Lower lobe of right lung (tissue), 2 donors: ENCODE results near the gene CRABP2. TPM values are rescaled to one million over a fixed set of nuclear protein-coding genes. Genes with fewer than 3 reads are reported as not detected.

Experiments used
- ATAC-seq, 2 donors: fragments of 200-7000 bp; cut with Tn5 transposase; one replicate each; pipeline ENCODE4 v1.9.1; 2020 to 2022; ENCODE audit warnings: mild to moderate bottlenecking in 2 of 2, moderate library complexity in 2 of 2
- DNase-seq: peaks from one replicate; pipeline ENCODE4 v3.0.0-alpha.2; 2020
- H3K27ac ChIP-seq: fragments of 200-600 bp; one replicate; pipeline ENCODE4 v1.8.0; 2022
- H3K27me3 ChIP-seq: fragments of 200-600 bp; one replicate; pipeline ENCODE4 v1.8.0; 2022; ENCODE audit warnings: low read depth
- H3K36me3 ChIP-seq: fragments of 200-600 bp; one replicate; pipeline ENCODE4 v1.8.0; 2022; ENCODE audit warnings: mild to moderate bottlenecking
- H3K4me1 ChIP-seq: fragments of 200-600 bp; one replicate; pipeline ENCODE4 v1.8.0; 2022
- H3K4me3 ChIP-seq: fragments of 200-600 bp; one replicate; pipeline ENCODE4 v1.8.0; 2022; ENCODE audit warnings: mild to moderate bottlenecking
- H3K9me3 ChIP-seq: fragments of 200-600 bp; one replicate; pipeline ENCODE4 v1.8.0; 2022
- intact Hi-C: fragments of 100-400 bp; cut with DNase I; formaldehyde crosslinking; loops from one replicate; pipeline ENCODE4 v1.11.0; 2022
- total RNA-seq: library from RNA; stranded (reverse); fragmentation: NEBNext Ultra II Directional; extraction: Animal tissue kit (Norgen Biotek cat#: 25700); gene quantifications from one replicate; pipeline ENCODE4 v1.2.1, GENCODE V29; 2021
- TF ChIP-seq, protein P1 (sequence below): fragments of 200-600 bp; IDR thresholded peaks from one replicate; pipeline ENCODE4 v1.8.0; 2022; ENCODE audit warnings: antibody characterized with exemption, mild to moderate bottlenecking
- donor health status: DM: no; HTN: yes; CAD: no; lungs with severe emphysema.

Gene CRABP2
- total RNA-seq, 1 donor from 2014 or later: 2.1 TPM

DNA sequence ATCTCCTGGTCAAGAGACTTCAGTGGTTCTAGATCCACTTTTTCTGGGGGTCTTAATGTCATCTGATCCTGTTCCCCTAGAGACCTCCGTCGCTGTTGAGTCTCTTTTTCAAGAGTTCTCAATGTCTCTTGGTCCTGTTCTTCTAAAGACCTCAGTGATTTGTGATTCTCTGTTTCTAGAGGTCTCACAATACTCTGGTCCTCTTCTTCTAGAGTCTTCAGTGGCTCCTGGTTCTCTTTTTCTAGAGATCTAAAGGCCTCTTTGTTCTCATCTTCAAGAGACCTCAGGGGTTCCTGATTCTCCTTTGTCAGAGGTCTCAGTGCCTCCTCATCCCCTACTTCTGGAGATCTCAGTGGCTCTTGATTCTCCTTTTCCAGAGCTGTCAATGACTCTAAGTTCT lies 33.6 kb downstream of the CRABP2 start:
- TF ChIP-seq, protein P1, sequence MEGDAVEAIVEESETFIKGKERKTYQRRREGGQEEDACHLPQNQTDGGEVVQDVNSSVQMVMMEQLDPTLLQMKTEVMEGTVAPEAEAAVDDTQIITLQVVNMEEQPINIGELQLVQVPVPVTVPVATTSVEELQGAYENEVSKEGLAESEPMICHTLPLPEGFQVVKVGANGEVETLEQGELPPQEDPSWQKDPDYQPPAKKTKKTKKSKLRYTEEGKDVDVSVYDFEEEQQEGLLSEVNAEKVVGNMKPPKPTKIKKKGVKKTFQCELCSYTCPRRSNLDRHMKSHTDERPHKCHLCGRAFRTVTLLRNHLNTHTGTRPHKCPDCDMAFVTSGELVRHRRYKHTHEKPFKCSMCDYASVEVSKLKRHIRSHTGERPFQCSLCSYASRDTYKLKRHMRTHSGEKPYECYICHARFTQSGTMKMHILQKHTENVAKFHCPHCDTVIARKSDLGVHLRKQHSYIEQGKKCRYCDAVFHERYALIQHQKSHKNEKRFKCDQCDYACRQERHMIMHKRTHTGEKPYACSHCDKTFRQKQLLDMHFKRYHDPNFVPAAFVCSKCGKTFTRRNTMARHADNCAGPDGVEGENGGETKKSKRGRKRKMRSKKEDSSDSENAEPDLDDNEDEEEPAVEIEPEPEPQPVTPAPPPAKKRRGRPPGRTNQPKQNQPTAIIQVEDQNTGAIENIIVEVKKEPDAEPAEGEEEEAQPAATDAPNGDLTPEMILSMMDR: no peak
- no peak overlapping the region for H3K4me3 ChIP-seq
- H3K27me3 ChIP-seq: peaks cover 17% of the 10 kb centered on the region
- peaks cover 4% of the 10 kb centered on the region for H3K36me3 ChIP-seq
- ATAC-seq (no peak), DNase-seq (no peak)
- no peaks in the 10 kb centered on the region for H3K9me3 ChIP-seq
- peaks cover 45% of the 10 kb centered on the region for H3K4me1 ChIP-seq
- intact Hi-C loops: no loop called here
- H3K27ac ChIP-seq: no peak overlapping the region

DNA sequence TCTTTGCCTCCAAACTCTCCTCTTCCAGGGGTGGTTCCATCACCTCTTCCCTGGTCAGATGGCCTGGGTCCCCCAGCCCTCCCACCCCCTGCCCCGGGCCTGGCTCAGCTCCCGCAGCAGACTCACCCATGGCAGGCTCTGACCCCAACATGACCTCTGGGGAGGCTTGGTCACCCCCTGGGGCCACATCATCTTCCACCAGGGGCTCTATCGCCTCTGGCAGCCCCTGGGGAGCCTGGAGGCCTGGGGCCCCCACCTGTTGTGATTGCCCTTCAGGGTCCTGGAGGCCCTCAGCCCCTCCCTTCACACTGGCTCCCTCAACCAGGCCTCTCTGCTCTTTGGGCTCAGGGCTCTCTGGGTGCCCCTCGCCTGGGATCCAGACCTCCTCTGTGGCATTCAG lies 34.6 kb downstream of the CRABP2 start:
- Histone ChIP-seq H3K9me3 (no peaks in the 10 kb centered on the region), H3K36me3 (peaks cover 4% of the 10 kb centered on the region), H3K4me1 (peaks cover 54% of the 10 kb centered on the region), H3K27ac (peak overlapping the region; percentile 72), H3K4me3 (no peak overlapping the region), H3K27me3 (peaks cover 7% of the 10 kb centered on the region)
- TF ChIP-seq, protein P1: no peak
- intact Hi-C loops: no loop called here
- ATAC-seq: no peak
- DNase-seq: no peak

DNA sequence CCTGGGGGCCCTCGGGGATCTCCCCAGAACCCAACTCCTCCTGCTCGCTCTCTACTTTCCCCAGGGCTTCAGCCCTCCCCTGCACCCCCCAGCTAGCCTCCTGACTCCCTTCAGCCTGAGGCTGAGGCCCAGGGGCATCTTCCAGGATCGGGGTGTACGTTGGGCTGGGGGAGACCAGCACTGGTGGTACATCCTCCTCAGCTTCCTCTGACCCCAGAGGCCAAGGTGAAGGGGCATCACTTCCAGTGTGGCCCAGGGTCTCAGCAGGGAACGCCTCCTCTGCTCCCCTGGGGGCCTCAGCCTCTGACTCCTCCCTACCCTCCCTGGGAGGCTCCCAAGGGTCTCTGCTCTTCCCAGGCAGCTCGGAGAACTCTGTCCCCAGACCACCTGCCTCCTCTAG lies 35.0 kb downstream of the CRABP2 start:
- H3K27ac ChIP-seq: peak overlapping the region; percentile 72
- H3K4me3 ChIP-seq: no peak overlapping the region
- H3K9me3 ChIP-seq: no peaks in the 10 kb centered on the region
- intact Hi-C loops: no loop called here
- ATAC-seq: no peak
- TF ChIP-seq, protein P1: no peak
- peaks cover 59% of the 10 kb centered on the region for H3K4me1 ChIP-seq
- peaks cover 4% of the 10 kb centered on the region for H3K36me3 ChIP-seq
- DNase-seq: no peak
- peaks cover 4% of the 10 kb centered on the region for H3K27me3 ChIP-seq

DNA sequence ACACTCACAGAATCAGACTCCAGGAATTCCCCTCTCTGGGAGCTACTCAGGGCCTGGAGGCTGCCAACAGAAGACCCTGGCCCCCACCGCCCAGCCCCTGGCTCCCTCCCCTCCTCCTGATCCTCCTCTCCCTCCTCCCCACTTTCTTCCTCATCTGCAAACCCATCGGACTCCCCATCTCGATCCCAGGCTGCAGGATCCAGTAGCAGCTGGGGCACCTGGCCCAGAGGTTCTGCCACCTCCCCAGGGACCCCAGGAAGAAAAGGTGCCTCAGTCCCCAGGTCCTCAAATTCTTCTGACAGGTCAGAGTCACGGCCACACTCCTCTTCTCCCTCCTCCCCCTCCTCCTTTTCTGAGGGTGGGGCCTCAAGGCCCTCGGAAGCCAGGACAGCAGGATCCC lies 35.6 kb downstream of the CRABP2 start:
- ATAC-seq: no peak
- peak overlapping the region; percentile 72 for H3K27ac ChIP-seq
- TF ChIP-seq, protein P1: no peak
- peaks cover 4% of the 10 kb centered on the region for H3K36me3 ChIP-seq
- H3K27me3 ChIP-seq: no peaks in the 10 kb centered on the region
- no peaks in the 10 kb centered on the region for H3K9me3 ChIP-seq
- peaks cover 59% of the 10 kb centered on the region for H3K4me1 ChIP-seq
- H3K4me3 ChIP-seq: no peak overlapping the region
- intact Hi-C loops: no loop called here
- DNase-seq: no peak

DNA sequence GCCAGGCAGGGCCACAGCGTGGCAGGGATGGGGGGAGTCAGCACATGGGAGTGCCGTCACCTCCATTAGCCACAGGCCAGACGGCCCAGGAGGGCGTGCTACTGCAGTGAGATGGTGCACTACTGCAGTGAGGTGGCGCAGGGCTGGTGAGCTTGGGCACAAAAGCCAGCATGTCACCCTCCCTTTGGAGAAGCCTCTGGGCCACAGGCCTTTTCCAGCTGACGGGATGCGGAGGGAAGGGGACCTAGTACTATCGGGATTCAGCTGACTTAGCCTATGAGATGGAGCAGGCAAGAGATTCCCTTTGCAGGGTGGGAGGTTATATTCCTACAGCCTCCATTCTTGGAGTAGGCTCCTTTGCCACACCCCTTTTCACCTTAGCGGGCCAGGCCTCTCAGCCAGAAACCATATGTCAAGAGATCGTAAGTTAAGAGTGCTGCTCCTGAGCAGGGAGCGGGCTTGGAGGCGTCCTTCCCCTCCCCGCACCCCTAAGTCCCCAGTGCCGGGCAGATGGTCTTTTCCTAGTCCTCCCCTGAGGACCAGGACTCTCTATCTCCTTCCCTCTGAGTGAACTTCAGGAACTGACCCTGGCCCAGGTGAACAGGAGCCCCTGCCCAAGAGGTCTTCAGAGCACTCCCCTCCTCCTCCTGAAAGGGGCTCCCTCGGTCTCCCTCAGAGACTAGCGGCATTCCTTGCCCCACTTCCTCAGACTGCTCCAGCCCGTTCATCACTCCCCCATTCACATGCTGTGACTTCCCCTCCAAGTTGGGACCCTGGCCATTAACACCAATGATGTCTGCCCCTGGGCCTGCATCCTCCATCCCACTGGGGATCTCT lies 36.4 kb downstream of the CRABP2 start:
- peak overlapping the region; percentile 72 for H3K27ac ChIP-seq
- H3K27me3 ChIP-seq: no peaks in the 10 kb centered on the region
- no peak for ATAC-seq
- DNase-seq: no peak
- peaks cover 4% of the 10 kb centered on the region for H3K36me3 ChIP-seq
- TF ChIP-seq, protein P1: no peak
- intact Hi-C loops: no loop called here
- no peaks in the 10 kb centered on the region for H3K9me3 ChIP-seq
- H3K4me1 ChIP-seq: peaks cover 59% of the 10 kb centered on the region
- no peak overlapping the region for H3K4me3 ChIP-seq
